WTC11 (cell line): ENCODE results near the gene NPAS3.

Experiments
- CBFB ChIP-seq: sonication (generic); formaldehyde crosslinking; IDR thresholded peaks from 2 replicates; pipeline ENCODE4 v1.8.1; 2022; ENCODE audit warnings: mild to moderate bottlenecking, low read depth, missing genetic modification reagents
- CREB1 ChIP-seq: sonication (generic); formaldehyde crosslinking; IDR thresholded peaks from 2 replicates; pipeline ENCODE4 v1.8.0; 2023; ENCODE audit warnings: mild to moderate bottlenecking, missing genetic modification reagents
- ETV6 ChIP-seq: sonication (generic); formaldehyde crosslinking; IDR thresholded peaks from 2 replicates; pipeline ENCODE4 v1.8.1; 2022; ENCODE audit warnings: mild to moderate bottlenecking, missing genetic modification reagents
- SMAD4 ChIP-seq: sonication (generic); formaldehyde crosslinking; IDR thresholded peaks from 2 replicates; pipeline ENCODE4 v1.8.0; 2022; ENCODE audit warnings: mild to moderate bottlenecking, missing genetic modification reagents
- USF2 ChIP-seq: sonication (generic); formaldehyde crosslinking; IDR thresholded peaks from 2 replicates; pipeline ENCODE4 v1.8.1; 2023; ENCODE audit warnings: mild to moderate bottlenecking, missing genetic modification reagents, moderate library complexity
- TF ChIP-seq, protein P1 (sequence below): fragments of 200-600 bp; IDR thresholded peaks from 2 replicates; pipeline ENCODE4 v1.8.0; 2022; ENCODE audit warnings: antibody characterized with exemption
- TF ChIP-seq, protein P2 (sequence below): sonication (generic); formaldehyde crosslinking; IDR thresholded peaks from 2 replicates; pipeline ENCODE4 v1.8.0; 2022; ENCODE audit warnings: mild to moderate bottlenecking, missing genetic modification reagents

- TF ChIP-seq, protein P1, sequence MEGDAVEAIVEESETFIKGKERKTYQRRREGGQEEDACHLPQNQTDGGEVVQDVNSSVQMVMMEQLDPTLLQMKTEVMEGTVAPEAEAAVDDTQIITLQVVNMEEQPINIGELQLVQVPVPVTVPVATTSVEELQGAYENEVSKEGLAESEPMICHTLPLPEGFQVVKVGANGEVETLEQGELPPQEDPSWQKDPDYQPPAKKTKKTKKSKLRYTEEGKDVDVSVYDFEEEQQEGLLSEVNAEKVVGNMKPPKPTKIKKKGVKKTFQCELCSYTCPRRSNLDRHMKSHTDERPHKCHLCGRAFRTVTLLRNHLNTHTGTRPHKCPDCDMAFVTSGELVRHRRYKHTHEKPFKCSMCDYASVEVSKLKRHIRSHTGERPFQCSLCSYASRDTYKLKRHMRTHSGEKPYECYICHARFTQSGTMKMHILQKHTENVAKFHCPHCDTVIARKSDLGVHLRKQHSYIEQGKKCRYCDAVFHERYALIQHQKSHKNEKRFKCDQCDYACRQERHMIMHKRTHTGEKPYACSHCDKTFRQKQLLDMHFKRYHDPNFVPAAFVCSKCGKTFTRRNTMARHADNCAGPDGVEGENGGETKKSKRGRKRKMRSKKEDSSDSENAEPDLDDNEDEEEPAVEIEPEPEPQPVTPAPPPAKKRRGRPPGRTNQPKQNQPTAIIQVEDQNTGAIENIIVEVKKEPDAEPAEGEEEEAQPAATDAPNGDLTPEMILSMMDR, result no peak
- no peak for TF ChIP-seq CBFB (CRISPR knock-in tag)
- TF ChIP-seq ETV6 (CRISPR knock-in tag), result no peak
- TF ChIP-seq USF2 (CRISPR knock-in tag), result no peak
- no peak for TF ChIP-seq SMAD4 (CRISPR knock-in tag)
- no peak for TF ChIP-seq CREB1 (CRISPR knock-in tag)
- TF ChIP-seq, protein P2, sequence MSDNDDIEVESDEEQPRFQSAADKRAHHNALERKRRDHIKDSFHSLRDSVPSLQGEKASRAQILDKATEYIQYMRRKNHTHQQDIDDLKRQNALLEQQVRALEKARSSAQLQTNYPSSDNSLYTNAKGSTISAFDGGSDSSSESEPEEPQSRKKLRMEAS (CRISPR knock-in tag), result no peak
Measured at GRCh38 chr14:33009673-33010072, 71.0 kb downstream of the NPAS3 start.
